Superior temporal gyrus (tissue), 1 donor: ENCODE measurements around the gene CDCA7.
"Not testable (repeated sequence)": the region's sequence is repeated elsewhere in the genome, so short reads cannot be mapped to it uniquely, and the experiment has no call there.

Experiments used
- DNase-seq: peaks from one replicate; pipeline ENCODE4 v3.0.0-alpha.2; 2016; ENCODE audit errors: extremely low spot score

CDCA7 gene

DNA sequence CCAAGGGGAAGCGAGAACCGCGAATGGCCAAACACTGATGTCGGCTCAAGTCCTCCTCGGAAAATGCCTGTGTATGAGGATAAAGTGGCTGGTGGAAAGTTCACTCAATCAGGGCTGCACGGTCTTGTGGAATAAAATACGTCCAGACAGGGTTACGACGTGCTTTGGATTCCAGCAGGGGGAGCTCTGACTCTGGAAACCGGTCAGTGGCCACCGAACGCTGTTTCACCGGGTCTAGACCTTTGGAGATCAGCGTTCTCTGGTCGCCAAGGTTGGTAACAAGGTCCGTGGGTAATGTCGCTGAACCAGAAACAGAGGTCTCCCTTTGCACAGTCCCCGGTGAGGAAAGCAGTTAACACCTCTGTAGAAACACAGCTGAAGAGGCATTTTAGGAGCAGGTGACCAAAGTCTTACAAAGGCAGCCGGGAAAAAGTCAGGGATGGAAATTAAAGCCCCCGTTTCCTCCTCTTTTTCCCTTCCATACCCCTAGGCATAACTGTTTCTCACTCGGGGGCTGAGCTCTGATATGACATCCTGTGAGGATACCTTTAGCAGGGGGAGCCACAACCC, 47.8 kb downstream of the CDCA7 start:
- peak; percentile 88 for DNase-seq

- no peak for DNase-seq
Measured at GRCh38 chr2:173404841-173405750, 50.4 kb downstream of the CDCA7 start.

- no peak for DNase-seq
Measured at GRCh38 chr2:173407176-173407575, 52.5 kb downstream of the CDCA7 start.

DNA sequence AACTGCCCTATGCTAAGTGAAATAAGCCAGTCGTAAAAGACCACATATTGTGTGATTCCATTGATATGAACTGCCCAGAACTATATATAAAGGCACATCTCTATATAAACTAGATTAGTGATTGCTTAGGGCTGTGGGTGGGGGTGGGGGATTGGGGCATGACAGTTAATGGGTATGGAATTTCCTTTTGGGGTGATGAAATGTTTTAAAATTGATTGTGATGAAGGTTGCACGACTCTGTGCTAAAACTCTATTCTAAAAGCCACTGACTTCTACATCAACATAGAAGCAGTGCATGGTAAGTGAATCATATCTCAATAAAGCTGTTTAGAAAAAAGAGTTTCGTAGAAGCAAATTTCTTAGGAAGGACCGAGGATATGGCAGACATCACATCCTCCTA, 53.0 kb downstream of the CDCA7 start:
- no peak for DNase-seq

DNA sequence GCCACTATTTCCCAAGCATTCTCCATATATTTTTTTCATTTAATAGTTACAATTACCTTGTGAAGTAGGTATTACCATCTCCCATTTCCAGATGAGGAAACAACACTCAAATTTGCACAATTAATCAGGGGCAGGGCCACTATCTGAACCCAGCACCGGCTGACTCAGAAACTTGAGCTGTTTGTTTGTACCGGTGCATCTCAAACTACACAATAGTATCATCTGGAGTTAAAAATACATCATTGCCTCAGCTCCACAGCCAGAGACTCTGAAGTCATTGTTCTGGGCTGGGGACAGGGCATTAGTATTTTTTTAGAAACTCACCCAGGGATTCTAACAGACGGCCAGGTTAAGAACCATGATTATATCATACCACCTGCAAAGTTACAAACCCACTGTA, 55.9 kb downstream of the CDCA7 start:
- no peak for DNase-seq

GRCh38 chr2:173412628-173413027, 58.0 kb downstream of the CDCA7 start:
- no peak for DNase-seq

DNA sequence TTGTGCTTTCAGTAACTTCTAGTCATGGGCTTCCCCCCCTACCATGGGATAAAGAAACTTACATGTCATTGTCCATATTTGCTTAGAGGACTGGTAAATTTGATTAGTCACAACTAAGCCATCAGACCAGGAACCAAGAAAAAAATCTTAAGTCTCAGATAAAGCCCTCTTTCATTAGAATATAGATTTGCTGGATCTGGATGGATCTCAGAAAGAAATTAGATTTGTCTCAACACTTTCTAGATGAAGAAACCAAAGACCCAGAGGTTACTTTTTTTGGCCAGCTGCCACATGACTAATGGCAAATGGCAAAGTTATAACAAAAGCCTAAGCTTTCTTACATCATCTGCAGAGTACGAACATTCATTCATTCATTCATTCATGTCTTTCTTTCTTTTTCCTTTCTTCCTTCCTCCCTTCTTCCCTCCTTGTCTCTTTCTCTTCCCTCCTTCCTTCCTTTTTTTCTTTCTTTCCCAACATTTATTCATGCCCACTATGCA, 60.2 kb downstream of the CDCA7 start:
- DNase-seq, result no peak

DNA sequence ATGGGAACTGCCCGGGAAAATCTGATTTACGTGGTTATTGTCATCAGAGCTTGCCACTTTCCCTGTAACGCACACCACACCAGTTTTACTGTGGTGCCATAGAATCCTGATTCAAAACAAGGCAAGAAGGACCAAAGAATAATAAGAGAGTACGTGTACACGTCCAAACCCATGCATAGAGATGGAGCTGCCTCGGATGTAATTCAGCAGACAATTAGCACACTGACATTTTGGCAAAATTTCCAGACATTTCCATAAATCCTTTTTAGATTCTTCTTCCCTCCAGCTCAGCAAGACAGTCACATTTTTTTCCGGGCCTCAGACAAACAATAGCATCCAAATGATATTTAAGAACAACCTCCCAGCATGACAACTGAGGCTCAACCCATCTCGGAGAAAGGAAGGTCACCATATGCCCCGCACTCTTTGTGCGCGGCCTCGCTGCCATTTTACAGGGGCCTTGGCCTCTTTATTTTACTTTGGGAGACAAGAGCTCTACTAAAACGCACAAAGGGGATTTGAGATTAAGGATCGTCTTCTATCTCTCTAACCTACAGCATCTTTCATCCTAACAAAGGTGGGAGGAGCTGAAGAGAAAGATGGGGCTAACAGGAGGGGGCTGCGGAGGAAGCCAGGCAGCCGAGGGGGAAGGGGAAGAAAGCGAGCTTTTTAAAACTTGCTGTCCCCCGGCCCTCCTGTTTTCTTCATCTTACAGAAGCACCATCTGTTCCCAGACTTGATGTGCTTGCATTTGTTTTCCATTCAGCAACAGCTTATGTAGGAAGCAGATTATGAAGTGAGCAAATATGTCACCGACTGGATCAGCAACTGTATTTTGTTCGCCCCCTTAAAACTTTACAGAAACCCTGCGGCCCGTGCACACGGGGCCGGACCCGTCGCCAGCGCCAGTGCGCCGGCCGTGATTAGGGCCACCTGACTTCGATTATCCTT, 61.0 kb downstream of the CDCA7 start:
- no peak for DNase-seq

DNA sequence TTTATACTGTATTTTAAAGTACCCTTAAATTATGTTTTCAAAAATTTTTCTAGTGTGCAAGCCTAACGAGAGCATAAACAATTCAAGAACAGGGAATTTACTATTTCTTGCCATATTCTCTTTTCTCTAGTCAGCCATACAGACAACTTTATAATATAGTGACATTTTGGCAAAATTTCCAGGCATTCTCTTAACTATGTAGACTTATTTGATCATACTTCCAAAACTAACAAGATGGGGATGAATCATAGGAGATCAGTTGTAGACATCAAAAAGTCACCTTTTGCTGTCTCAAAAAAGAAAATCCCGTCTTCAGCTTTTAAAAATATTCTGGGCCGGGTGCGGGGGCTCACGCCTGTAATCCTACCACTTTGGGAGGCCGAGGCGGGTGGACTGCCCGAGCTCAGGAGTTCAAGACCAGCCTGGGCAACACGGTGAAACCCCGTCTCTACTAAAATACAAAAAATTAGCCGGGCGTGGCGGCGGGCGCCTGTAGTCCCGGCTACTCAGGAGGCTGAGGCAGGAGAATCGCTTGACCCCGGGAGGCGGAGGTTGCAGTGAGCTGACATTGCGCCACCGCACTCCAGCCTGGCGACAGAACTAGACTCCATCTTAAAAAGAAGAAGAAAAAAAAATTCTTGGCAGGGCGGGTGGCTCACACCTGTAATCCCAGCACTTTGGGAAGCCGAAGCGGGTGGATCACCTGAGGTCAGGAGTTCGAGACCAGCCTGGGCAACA, 61.9 kb downstream of the CDCA7 start:
- not testable (repeated sequence) for DNase-seq

GRCh38 chr2:173417341-173417740, 62.7 kb downstream of the CDCA7 start:
- no peak for DNase-seq

- DNase-seq, result no peak
Measured at GRCh38 chr2:173417802-173418201, 63.1 kb downstream of the CDCA7 start.
